Stimulated activated CD8-positive, alpha-beta memory T cell treated with anti-CD3 and anti-CD28 coated beads, Interleukin-15, amount 100 ng/mL, for 24 hours (primary cell): ENCODE data around the gene EVI5L.
"Not testable (repeated sequence)": the region's sequence is repeated elsewhere in the genome, so short reads cannot be mapped to it uniquely, and the experiment has no call there.

ENCODE experiments used
- DNase-seq: peaks from one replicate; pipeline ENCODE4 v3.0.0-alpha.2; 2020; ENCODE audit warnings: low read depth

Gene EVI5L

DNA sequence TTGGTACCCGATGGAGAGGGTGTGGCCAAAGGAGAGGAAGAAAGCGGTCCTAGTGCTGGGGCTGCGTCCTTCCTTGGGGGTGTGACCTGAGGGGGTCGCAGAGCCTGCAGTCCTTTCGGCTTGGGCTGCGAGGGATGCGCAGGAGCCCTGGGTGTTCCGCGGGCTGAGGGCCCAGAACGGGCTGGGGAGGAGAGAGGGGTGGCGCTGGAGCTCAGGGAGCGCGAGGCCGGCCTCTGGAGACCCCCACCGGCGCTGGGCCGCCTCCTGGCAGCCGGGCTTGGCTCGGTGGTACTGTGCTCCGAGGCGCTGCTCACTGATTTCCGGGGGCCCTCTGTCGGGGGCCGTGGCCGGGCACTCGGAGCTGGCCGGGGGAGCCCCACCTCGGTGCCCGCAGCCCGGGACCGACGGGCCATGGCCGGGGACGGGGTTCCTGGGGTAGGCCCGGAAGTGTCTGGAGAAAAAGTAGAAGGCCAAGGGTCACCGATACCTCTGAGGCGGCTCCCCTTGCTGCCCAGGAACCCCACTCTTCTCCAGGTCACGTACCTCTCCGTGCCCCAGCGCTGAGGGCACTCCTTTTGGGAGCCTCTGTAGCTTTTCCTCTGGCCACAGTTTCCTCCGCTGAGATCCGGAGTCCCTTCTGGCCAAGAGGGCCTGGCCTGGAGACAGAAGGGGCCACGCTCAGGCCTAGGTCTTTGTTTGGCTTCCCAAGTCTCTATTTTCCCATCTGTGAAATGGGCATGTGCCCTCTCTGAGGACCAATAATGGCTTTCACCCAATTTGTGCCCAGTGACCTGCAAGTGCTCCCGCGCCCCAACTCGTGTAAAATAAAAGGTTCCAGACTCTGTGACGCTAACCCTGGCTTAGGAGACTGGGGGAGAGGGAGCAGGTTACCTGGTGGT is 42.5 kb downstream of the EVI5L start:
- DNase-seq, result no peak

DNA sequence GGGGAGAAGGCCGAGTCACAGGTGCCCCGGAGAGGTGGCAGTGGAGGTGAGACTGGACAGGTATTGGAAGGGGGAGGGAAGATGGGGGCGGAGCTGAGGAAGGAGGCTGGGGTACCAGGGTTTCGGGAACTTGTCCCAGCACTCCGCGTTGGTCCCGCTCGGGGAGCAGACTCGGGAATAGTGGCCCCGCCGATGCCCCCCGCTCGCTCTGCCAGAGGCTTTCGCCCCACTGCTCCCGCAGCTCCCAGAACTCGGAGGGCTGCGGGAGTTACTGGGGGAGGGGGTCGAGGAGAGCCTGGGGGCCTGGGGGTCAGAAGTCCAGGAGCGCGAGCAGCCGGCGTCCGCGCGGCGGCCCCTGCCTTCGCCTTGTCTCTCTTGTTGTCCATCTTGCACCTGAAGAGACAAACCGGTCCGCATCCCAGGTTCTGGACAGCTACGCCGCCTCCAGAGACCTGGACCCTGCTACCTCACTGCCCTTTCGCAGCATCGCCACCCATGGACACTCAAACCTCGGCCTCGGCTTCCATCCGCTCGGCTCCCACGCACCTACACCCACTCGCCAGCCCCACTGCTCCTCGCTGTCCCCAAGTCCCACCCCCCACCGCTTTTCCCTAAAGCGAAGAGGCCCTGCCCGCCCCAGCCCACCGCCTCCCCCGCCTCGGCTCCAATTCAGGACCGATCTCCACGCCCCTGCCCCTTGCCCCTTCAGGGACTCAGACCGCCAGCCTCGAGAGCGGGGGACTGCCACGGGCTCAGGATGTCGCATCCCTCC is 43.5 kb downstream of the EVI5L start:
- no peak for DNase-seq

DNA sequence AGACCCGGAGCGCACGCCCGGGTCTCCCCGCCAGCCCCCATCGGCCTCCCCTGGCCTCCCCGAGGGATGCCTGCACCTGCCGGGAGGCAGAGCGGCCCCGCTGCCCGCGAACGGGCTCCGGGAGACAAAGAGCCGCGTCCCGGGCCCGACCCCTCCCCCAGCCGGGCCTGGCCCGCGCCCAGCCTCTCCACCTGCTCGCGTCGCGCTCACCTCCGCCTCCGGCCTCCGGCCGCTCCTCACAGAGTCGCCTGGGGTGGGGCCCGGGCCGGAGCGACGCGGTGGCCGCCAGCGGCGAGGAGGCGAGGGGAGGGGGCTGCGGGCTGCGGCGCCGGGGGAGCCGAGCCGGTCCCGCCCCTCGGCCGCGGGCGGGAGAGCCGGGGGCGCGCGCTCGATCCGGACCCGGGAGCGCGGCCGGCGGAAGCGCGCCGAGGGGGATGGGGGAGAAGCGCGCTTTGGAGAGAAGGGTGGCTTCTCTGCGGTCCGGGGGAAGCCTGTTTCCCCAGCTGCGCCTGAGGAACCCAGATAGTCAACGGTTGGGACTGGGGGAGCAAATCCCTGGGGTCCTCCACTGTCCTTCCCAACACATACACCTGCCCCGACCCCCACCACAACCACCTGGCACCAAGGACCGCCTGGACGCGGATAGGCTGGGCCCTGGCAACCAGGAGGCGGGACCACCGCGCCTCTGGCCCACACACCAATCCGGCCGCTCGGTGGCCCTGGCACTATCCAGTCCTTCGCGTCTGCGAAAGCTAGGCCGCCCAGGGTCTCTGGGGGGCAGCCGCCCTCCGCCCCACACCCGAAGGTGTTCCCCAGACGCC is 44.3 kb downstream of the EVI5L start, which contains the start of gene PRR36:
PRR36 (minus strand) TSS at position 315 of the 821 bp plus-strand sequence. CDS start 701 bp downstream, outside the sequence.
- no peak for DNase-seq

DNA sequence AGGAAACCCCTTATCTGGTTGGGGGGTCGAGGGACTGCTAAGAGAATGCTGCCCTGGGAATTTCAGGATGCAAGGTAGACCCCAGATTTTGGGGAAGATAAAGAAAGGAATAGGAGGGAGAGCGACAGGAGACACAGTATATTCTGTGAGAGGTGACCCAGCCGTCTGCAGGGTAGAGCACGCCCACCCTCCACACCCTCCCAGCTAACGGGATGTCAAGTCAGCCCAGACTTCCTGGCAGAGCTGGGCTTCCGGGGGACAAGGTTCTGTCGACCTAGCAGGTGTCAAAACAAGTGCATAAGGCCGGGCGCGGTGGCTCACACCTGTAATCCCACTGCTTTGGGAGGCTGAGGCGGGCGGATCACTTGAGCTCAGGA is 44.9 kb downstream of the EVI5L start:
- no peak for DNase-seq

DNA sequence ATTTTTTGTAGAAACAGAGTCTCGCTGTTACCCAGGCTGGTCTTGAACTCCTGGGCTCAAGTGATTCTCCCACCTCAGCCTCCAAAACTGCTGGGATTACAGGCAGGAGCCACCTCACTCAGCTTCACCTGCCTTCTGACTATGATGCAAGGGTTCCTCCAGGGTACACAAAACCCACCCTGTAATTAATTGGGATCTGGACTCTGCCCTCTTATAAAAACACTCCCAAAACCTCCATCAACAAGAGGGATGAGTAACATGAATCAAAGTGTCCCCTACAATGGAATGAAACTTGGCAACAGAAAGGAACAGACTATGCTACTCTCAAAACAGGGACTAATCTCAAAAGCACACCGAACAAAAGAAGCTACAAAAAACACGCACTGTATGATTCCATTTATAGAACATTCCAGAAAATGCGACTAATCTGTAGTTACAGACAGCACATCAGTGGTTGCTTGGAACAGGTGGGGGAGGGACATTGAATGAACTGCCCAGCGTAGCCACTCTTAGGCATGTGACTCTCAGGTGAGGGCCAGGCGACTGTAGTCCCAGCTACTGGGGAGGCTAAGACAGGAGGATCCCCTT is 47.3 kb downstream of the EVI5L start:
- DNase-seq, result no peak

DNA sequence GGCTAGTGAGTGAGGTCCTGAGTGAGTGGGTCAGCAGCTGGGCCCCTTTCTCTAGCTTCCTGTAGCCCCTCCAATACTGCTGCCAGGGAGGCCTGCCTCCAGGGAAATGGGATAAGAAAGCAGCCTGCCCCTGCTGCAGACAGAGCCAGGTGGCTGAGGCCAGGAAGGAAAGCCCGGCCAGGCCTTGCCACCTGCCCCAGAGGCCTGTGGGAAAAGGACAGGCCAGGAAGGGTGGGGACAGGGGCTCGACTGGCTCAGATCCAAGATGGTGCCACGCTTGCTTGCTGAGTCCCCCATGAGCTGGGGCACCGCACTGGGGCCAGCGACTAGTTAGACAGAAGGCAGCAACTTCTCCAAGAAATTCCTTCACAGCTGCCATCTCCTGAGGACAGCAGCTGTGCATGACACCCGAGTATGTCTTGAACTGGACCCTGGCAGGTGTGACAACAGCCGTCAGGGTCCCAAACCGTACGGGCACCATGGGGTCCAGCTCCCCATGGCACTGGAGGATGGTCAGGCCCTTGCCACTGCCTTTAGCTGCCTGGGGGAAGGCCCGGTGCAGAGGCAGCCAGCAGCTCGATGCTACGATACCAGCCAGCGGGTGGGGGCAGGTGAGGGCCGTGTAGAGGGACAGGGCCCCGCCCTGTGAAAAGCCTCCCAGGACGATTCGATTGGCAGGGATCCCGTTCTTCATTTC is 49.2 kb downstream of the EVI5L start:
- DNase-seq, result no peak

DNA sequence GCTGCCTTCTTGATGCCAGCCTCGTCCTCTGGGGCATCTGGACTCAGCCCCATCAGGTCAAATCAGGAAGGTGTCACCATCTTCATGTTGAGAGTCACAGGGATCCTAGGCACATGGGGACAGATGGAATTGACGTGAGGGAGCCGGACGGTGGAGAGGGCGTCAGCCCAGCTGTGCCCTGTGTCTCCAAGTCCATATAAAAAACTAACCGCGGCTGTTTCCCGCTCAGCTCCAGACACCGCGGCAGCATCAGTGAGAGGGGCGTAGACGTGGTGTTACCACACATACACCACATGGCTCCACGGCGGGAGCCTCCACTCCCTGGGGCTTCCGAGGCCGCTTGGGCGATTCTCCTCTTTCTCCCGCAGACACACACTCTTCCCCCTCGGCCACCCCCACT is 49.8 kb downstream of the EVI5L start:
- no peak for DNase-seq

DNA sequence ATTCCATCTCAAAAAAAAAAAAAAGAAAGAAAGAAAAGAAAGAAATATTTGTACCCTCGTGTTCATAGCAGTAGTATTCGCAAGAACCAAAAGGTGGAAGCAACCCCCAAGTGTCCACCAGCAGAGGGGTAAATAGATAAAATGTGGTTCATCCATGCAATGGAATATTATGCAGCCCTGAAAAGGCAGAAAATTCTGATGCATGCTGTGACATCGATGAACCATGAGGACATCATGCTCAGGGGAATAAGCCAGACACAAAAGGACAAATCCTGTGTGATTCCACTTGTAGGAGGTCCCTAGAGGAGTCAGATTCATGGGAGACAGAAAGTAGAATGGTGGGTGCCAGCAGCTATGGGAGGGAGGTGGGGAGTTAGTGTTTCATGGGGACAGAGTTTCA is 51.9 kb downstream of the EVI5L start:
- DNase-seq, result no peak

DNA sequence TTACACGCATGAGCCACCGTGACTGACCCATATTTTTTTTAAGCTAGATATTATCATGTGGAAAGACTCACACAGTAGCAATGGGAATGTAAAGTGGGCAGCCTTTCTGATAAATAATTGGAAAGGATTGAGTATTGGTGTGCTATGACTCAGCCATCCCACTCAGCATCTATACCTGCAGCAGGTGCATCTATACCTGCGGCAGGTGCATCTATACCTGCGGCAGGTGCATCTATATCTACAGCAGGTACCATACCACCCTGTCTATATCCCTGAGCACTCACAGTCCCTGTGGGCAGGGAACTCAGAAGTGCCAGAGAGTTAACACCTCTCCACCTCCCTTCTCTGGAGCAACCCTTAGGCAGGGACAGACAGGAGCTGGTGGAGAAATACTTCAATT is 53.1 kb downstream of the EVI5L start:
- no peak for DNase-seq

DNA sequence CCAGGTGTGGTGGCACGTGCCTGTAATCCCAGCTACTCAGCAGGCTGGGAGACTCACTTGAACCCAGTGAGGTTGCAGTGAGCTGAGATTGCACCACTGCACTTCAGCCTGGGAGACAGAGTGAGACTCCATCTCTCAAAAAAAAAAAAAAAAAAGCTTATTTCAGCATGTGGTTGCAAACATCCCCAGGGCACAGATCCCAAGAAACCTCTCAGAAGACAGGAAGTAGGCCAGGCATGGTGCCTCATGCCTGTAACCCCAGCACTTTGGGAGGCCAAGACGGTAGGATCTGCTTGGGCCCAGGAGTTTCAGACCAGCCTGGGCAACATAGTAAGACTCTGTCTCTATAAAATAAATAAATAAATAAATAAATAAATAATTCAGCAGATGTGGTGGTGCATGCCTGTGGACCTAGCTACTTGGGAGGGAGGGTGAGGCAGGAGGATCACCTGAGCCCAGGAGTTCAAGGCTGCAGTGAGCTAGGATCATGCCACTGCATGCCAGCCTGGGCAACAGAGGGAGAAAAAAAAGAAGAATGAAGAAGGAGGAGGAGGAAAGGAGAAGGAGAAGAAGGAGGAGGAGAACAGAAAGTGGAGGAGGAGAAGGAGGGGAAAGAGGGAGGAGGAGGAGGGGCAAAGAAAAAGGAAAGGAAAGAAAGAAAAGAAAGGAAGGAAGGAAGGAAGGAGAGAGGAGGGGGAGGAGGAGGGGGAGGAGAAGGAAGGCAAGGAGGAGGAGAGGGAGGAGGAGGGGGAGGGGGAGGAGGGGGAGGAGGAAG is 54.0 kb downstream of the EVI5L start:
- no peak for DNase-seq

DNA sequence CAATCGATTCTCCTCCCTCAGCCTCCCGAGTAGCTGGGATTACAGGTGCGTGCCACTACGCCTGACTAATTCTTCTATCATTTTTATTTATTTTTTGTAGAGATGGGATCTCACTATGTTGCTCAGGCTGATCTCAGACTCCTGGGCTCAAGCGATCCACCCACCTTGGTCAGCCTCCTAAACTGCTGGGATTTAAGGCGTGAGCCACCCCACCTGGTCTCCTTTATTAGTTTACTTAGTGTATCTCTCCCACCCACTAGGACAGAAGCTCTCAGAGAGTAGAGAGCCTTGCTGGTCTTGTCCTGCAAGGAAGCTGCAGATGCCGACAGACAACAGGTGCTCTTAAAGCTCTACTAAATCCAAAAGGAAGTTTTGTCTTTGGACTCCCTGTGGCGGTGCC is 55.8 kb downstream of the EVI5L start:
- no peak for DNase-seq

DNA sequence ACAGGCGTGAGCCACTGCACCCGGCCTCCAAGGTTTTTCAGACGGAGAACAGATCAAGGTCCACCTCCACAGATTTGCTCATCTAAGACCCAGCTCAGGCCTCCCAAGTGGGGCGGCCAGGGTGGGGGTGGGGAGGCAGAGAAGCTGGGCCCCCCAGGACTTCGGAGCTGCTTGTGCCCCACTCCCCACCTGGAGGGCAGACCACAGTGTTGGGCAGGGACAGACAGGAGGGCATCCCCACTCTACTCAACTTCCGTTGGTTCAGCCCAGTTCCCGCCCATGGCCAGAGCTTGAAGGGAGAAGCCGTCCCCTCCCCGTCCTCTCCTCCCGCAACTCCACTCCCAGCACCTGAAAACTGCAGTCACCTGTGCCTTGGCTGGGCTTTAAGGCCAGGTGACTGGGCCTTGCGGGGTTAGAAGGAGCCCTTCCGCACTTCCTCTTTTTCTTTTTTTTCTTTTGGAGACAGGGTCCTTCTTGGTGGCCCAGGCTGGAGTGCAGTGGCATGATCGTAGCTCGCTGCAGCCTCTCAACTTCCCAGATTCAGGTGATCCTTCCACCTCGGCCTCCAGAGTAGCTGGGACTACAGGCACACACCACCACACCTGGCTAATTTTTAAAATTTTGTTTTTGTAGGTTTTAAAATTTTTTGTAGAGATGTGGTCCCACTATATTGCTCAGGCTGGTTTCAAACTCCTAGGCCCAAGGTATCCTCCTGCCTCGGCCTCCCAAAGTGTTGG is 57.6 kb downstream of the EVI5L start:
- no peak for DNase-seq

DNA sequence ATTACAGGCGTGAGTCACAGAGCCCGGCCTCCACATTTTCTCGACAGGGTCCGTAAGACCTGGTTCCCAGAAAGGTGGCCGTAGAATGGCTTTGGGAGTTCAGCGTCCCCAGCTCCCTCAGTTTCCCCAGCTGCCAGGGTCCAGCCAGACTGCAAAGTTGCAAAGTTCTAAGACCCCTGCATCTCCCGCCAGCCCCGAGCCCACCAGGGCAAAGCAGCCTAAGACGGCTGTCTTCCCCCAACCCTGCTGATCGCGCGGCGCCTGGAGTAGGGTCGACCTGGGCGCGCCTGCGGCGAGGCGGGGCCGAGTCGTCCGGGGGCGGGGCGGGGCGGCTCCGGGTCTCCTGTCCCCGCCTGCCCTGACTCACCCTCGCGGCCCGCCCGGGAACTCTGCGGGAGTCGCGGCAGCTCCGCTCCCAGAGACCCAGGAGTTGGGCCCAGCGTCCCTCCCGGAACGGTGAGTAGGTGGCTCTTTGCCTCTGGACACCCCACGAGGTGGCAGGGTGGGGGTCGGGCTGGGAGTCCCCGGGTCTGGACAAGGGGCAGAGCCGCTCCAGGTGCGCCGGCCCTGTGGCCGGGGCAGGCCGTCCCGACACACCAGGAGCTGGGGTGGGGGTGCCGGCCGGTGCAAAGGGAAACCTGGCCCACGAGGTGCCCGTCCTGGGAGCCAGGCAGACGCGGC is 58.3 kb downstream of the EVI5L start, which contains the start of gene LRRC8E:
LRRC8E (plus strand) TSS at position 366 of the 681 bp plus-strand sequence. CDS start 7,094 bp downstream, outside the sequence.
- DNase-seq, result no peak

DNA sequence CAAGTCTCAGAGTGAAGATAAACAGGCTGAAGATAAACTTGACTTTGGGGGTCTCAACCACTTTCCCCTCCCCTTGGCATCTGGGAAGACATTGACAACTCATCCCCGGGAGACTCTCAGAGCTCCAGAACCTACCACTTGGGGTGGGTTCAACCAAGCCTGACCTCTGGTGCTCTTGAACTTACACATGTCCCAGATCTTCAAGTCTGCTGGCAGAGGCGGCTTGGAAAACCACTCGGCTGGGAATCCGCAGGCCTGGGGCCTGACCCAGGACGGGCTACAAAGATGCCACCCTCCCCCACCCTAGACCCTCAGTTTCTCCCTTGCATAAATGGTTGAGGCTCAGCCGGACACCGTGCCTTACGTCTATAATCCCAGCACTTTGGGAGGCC is 58.8 kb downstream of the EVI5L start:
- DNase-seq, result no peak

DNA sequence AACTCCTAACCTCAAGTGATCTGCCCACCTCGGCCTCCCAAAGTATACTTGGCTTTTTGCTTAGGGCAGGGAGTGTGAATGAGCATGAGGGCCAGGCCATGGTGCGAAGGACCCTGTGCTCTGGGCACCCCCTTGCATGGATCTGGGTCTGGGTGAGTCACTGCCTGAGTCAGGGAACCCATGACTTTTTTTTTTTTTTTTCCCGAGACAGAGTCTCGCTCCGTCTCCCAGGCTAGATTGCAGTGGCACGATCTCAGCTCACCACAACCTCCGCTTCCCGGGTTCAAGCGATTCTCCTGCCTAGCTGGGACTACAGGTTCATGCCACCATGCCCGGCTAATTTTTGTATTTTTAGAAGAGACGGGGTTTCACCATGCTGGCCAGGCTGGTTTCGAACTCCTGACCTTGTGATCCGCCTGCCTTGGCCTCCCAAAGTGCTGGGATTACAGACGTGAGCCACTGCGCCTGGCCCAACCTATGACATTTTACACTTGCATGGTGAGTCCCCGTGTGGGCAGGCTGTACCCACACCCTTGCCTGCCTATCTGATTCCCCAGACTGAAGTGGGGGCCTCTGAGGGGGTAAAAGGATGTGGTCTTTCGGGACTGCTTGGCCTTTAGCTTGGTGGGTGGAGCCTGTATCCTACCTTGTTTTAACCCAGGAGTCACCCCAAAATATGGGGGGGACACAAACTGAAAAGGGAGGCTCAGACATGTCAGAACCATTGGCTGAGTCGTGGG is 63.5 kb downstream of the EVI5L start:
- DNase-seq, result not testable (repeated sequence)

DNA sequence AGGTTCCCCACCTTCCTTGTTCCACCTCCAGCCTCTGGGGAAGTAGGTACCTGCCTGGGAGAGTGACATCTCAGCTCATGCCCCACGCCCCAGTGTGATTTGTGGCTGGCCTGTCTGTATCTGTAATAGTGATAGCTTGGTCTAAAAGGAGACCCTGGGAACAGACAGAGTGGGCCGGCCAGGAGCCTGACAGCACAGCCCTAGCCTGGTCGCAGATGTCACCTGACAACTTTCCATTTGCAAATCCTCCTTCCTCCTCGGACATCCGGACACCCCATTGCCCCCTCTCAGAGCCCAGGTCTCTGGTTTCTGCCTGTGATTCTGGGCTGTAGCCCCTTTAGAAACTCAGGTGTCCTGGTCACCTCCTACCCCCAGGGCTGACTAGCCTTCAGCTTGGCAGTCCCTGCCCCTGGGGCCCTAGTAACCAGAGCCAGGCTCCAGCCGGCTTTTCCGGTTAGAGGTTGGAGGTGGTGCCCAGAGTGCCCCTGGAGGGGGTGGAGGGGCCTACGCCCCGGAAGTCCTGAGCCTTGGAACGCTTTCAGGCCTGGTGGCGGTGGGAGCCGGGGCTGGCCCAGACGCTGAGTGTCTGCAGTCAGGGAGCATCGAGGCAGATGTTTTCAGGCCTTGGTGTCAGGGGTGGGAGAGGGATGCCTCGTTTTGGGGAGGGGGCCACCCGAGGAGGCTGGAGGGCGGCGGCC is 64.7 kb downstream of the EVI5L start:
- DNase-seq, result no peak

DNA sequence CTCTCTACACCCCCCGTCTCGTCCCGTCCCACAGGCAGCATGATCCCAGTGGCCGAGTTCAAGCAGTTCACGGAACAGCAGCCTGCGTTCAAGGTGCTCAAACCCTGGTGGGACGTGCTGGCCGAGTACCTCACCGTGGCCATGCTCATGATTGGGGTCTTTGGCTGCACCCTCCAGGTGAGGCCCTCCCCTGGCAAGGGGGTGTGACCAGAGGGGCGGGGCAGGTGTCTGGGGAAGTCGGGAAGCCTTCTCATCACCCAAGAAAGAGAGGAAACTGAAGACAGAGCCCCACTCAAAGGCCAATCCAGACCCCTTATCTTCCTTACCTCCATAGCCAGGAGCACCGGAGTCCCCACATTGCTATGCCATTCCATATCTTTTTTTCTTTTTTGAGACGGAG is 65.5 kb downstream of the EVI5L start:
- no peak for DNase-seq

DNA sequence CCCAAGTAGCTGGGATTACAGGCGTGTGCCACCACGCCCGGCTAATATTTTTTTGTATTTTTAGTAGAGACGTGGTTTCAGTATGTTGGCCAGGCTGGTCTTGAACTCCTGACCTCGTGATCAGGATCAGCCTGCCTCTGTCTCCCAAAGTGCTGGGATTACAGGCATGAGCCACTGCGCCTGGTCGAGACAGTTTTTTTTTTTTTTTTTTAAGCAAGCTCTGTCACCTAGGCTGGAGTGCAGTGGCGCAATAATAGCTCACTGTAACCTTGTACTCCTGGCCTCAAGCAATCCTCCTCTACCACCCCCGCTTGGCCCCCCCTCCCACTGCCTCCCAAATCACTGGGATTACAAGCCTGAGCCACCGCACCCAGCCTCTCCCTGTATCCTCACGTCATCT is 67.3 kb downstream of the EVI5L start:
- DNase-seq, result no peak
